Measurements from ENCODE around the gene ARHGAP44. TPM values are rescaled to one million over a fixed set of nuclear protein-coding genes. Genes with fewer than 3 reads are reported as not detected.

The ARHGAP44 gene
- total and polyA plus RNA-seq, 4 donors: 0.14 to 1.3 (median 0.42) TPM

DNA sequence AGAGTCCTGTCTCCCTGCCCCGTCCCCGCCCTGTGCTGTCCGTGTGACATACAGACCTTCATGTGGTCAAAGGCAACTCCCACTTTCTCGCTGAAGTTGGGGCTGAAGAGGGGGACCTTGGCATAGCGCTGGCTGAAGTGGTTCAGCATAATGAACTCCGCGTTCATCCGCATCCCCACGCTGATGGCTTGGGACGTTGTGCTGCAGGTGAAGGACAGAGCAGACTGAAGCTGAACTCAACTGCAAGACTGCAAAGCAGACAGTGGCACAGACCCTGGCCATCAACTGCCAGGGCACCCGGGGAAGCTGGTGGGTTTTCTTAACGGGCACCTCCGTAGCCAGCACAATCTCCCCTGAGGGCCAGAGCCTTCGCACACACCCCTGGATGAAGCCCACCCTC is 204.3 kb downstream of the ARHGAP44 start:
- Histone ChIP-seq H3K4me1 (ENCODE audit: control insufficient read depth in 4 of 4, insufficient read depth in 4 of 4, low read length in 3 of 4) (peaks cover 5 to 31% (median 22%) of the 10 kb centered on the region in 4 donors), H3K36me3 (ENCODE audit: control insufficient read depth in 4 of 4, insufficient read depth in 3 of 4, low read depth in 1 of 4, low read length in 3 of 4) (peaks cover 26 to 70% (median 62%) of the 10 kb centered on the region in 4 donors), H3K27me3 (ENCODE audit: control insufficient read depth in 4 of 4, insufficient read depth in 4 of 4, low read length in 3 of 4) (no peaks in the 10 kb centered on the region), H3K4me3 (ENCODE audit: low read depth in 1 of 3, low read length in 3 of 3) (no peak overlapping the region), H3K9me3 (ENCODE audit: control insufficient read depth in 4 of 4, low read length in 3 of 4) (no peaks in the 10 kb centered on the region), H3K27ac (ENCODE audit: low read depth in 1 of 2, low read length in 2 of 2) (no peak overlapping the region), H3K9ac (ENCODE audit: low read depth in 1 of 2, low read length in 2 of 2) (no peak overlapping the region)
- 95% methylated on average over 14 of the region's 14 CpGs for WGBS
- DNase-seq (ENCODE audit: low spot score): no peak
- no peak for TF ChIP-seq RXRA (IDR thresholded peaks at IDR 0.05)
- TF ChIP-seq, protein P1, sequence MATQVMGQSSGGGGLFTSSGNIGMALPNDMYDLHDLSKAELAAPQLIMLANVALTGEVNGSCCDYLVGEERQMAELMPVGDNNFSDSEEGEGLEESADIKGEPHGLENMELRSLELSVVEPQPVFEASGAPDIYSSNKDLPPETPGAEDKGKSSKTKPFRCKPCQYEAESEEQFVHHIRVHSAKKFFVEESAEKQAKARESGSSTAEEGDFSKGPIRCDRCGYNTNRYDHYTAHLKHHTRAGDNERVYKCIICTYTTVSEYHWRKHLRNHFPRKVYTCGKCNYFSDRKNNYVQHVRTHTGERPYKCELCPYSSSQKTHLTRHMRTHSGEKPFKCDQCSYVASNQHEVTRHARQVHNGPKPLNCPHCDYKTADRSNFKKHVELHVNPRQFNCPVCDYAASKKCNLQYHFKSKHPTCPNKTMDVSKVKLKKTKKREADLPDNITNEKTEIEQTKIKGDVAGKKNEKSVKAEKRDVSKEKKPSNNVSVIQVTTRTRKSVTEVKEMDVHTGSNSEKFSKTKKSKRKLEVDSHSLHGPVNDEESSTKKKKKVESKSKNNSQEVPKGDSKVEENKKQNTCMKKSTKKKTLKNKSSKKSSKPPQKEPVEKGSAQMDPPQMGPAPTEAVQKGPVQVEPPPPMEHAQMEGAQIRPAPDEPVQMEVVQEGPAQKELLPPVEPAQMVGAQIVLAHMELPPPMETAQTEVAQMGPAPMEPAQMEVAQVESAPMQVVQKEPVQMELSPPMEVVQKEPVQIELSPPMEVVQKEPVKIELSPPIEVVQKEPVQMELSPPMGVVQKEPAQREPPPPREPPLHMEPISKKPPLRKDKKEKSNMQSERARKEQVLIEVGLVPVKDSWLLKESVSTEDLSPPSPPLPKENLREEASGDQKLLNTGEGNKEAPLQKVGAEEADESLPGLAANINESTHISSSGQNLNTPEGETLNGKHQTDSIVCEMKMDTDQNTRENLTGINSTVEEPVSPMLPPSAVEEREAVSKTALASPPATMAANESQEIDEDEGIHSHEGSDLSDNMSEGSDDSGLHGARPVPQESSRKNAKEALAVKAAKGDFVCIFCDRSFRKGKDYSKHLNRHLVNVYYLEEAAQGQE (IDR thresholded peaks at IDR 0.05): no peak
- TF ChIP-seq, protein P2, sequence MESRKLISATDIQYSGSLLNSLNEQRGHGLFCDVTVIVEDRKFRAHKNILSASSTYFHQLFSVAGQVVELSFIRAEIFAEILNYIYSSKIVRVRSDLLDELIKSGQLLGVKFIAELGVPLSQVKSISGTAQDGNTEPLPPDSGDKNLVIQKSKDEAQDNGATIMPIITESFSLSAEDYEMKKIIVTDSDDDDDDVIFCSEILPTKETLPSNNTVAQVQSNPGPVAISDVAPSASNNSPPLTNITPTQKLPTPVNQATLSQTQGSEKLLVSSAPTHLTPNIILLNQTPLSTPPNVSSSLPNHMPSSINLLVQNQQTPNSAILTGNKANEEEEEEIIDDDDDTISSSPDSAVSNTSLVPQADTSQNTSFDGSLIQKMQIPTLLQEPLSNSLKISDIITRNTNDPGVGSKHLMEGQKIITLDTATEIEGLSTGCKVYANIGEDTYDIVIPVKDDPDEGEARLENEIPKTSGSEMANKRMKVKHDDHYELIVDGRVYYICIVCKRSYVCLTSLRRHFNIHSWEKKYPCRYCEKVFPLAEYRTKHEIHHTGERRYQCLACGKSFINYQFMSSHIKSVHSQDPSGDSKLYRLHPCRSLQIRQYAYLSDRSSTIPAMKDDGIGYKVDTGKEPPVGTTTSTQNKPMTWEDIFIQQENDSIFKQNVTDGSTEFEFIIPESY (IDR thresholded peaks at IDR 0.05): no peak

DNA sequence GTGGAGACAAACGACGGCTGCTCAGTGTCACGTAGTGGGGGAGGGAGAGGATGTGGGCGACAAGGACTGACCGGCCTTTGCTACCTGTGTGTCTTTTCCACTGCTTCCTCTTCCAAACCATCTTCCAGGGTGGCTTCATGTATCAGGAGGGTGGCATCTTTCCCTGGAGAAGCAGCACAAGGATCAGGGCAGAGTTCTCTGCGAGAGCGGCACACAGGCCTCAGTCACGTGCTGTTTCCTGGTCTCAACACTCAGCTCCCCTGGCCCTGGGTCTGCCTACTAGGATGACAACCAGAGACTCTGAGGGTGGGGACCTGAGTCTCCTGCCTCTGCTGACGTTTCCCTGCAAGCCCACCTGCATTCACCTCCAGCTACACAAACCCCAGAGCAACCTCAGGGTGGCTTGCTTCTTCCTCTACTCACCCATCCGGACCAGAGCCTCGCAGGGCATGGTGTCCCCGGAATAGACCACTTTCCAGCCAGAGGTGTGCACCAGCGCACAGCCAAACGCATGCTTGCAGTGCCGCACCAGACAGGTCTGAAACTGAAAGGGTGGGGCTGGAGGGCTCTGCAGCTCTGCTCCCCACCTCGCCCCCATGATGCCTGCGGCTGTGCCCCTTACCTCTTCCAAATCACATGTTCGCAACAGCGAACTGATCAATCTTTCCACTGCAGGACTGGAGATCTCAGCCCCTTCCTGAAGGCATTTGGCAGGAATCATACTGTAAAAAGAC is 205.2 kb downstream of the ARHGAP44 start:
- Histone ChIP-seq H3K4me3 (ENCODE audit: low read depth in 1 of 3, low read length in 3 of 3) (no peak overlapping the region), H3K27me3 (ENCODE audit: control insufficient read depth in 4 of 4, insufficient read depth in 4 of 4, low read length in 3 of 4) (no peaks in the 10 kb centered on the region), H3K9me3 (ENCODE audit: control insufficient read depth in 4 of 4, low read length in 3 of 4) (no peaks in the 10 kb centered on the region), H3K27ac (ENCODE audit: low read depth in 1 of 2, low read length in 2 of 2) (no peak overlapping the region), H3K4me1 (ENCODE audit: control insufficient read depth in 4 of 4, insufficient read depth in 4 of 4, low read length in 3 of 4) (peaks cover 5 to 25% (median 17%) of the 10 kb centered on the region in 4 donors), H3K36me3 (ENCODE audit: control insufficient read depth in 4 of 4, insufficient read depth in 3 of 4, low read depth in 1 of 4, low read length in 3 of 4) (peaks cover 26 to 76% (median 70%) of the 10 kb centered on the region in 4 donors), H3K9ac (ENCODE audit: low read depth in 1 of 2, low read length in 2 of 2) (no peak overlapping the region)
- no peak for DNase-seq (ENCODE audit: low spot score)
- WGBS: 91% methylated on average over 19 of the region's 19 CpGs
- TF ChIP-seq JUND (IDR thresholded peaks at IDR 0.05) (no peak), TAF1 (conservative IDR thresholded peaks at IDR 0.05) (no peak), RXRA (IDR thresholded peaks at IDR 0.05) (no peak), SP1 (IDR thresholded peaks at IDR 0.05) (no peak), NR2F2 (IDR thresholded peaks at IDR 0.05) (no peak), EGR1 (IDR thresholded peaks at IDR 0.05; ENCODE audit: low read depth in 2 of 2) (no peak)
- TF ChIP-seq, protein P3, sequence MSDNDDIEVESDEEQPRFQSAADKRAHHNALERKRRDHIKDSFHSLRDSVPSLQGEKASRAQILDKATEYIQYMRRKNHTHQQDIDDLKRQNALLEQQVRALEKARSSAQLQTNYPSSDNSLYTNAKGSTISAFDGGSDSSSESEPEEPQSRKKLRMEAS (IDR thresholded peaks at IDR 0.05): no peak
- TF ChIP-seq, protein P4, sequence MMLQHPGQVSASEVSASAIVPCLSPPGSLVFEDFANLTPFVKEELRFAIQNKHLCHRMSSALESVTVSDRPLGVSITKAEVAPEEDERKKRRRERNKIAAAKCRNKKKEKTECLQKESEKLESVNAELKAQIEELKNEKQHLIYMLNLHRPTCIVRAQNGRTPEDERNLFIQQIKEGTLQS (IDR thresholded peaks at IDR 0.05): no peak
- TF ChIP-seq, protein P5, sequence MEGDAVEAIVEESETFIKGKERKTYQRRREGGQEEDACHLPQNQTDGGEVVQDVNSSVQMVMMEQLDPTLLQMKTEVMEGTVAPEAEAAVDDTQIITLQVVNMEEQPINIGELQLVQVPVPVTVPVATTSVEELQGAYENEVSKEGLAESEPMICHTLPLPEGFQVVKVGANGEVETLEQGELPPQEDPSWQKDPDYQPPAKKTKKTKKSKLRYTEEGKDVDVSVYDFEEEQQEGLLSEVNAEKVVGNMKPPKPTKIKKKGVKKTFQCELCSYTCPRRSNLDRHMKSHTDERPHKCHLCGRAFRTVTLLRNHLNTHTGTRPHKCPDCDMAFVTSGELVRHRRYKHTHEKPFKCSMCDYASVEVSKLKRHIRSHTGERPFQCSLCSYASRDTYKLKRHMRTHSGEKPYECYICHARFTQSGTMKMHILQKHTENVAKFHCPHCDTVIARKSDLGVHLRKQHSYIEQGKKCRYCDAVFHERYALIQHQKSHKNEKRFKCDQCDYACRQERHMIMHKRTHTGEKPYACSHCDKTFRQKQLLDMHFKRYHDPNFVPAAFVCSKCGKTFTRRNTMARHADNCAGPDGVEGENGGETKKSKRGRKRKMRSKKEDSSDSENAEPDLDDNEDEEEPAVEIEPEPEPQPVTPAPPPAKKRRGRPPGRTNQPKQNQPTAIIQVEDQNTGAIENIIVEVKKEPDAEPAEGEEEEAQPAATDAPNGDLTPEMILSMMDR (IDR thresholded peaks at IDR 0.05; ENCODE audit: low read depth, low read length, missing input control): no peak
